HG03565 (cell line): ENCODE results near the gene SPO11.
"Not testable (repeated sequence)": the region's sequence is repeated elsewhere in the genome, so short reads cannot be mapped to it uniquely, and the experiment has no call there.

Source experiments
- ATAC-seq: cut with Tn5 transposase; IDR thresholded peaks from one replicate; pipeline ENCODE4 v1.9.1; 2021; ENCODE audit warnings: mild to moderate bottlenecking, moderate library complexity; ENCODE audit not compliant: unreplicated experiment

SPO11 gene

DNA sequence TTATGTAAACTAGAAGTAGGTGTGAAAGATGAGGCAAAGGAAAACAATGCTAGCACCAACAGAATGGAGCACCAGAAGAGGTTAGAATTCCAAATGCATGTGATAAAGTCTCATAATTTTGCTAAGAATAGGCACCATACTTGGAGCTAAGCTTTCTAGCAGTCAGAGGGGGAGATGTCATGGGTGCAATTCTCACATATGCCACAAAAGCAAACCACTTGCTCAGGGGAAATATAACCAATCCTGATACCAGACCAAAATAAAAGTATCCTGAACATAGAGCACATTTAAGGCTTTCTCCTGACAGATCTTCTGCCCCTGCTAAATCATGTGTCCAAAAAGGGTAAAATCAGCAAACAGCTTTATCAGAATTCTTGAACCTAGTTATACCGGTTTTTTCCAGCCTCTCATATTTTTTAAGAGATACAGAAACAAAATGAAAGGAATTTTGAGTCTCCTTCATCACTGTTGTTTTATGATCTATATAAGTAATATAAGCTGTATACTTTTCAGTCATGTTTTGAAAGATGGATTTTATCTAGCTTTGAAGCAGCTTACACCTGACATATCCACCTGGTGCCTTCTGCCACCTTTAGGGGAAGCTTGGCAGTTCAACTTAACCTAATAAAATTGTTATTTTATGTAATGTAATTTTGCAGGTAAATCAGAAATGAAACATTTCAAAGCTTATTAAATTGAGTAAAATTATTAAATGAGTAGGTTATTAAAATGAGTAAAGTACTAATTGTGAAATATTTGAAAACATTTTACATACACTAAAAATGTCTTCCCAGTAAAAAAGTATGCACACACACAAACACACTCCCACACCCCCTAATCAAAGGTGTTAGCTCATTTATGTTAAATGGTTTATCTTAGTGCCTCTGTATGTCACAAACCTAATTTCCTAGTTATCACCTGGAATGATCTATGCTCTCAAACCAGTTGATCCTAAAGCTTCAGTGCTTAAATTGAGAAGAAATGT lies 2.8 kb downstream of the SPO11 start:
- ATAC-seq, result no peak

GRCh38 chr20:57335392-57335791 lies 5.8 kb downstream of the SPO11 start:
- no peak for ATAC-seq

DNA sequence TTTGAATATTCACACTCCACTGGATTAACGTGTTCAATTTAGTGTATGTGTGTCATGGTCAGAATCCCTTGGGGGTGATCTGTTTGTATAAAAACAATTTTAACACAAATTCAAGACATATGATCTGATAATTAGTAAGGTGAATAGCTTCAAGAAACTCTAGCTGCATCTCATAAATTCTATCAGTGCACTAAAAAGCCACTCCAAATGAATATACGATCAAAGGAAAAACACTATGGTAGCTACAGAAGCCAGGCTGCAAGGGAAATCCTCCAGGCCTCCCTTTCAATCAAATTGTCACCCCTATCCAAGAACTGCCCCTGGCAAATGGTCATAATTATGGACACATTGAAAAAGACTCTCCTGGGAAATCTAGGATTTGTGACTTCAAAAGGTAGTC lies 12.1 kb downstream of the SPO11 start:
- ATAC-seq, result no peak

GRCh38 chr20:57342829-57343228 lies 13.2 kb downstream of the SPO11 start:
- ATAC-seq, result no peak

DNA sequence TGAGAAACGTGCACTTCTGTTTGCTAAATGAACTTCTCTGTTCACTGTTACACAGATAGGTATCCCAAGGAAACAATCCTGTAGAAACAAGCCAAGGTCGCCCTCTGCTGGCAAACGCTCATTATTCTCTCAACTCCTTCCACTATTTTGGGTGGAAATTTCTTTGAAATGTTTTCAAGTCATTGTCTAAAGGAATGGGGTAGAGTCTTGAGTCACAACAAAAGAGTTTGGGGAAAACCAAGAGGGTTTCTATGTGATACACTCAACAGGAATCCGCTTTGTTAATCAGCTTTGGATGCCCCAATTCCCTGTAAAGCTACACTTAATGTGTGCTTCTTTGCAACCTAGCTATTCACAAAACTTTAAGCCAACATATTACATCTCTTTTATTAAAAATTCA lies 16.9 kb downstream of the SPO11 start:
- no peak for ATAC-seq

DNA sequence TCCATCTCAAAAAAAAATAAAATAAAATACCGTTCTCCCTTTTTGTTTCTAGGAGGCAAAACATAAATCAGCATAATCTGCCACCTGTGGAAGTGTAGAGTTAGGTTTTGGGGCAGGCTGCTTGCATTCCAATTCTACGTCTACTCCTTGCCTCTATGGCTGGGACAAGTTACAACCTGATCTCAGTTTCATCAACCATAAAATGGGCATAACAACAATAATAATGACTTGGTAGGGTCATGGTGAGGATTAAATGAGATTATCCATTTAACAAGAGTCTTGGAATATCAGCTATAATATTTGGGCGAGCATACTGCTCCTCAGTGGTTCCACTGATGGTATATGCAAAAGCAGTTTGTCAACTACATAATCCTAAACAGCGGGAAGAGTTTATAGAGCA lies 17.8 kb downstream of the SPO11 start:
- no peak for ATAC-seq

DNA sequence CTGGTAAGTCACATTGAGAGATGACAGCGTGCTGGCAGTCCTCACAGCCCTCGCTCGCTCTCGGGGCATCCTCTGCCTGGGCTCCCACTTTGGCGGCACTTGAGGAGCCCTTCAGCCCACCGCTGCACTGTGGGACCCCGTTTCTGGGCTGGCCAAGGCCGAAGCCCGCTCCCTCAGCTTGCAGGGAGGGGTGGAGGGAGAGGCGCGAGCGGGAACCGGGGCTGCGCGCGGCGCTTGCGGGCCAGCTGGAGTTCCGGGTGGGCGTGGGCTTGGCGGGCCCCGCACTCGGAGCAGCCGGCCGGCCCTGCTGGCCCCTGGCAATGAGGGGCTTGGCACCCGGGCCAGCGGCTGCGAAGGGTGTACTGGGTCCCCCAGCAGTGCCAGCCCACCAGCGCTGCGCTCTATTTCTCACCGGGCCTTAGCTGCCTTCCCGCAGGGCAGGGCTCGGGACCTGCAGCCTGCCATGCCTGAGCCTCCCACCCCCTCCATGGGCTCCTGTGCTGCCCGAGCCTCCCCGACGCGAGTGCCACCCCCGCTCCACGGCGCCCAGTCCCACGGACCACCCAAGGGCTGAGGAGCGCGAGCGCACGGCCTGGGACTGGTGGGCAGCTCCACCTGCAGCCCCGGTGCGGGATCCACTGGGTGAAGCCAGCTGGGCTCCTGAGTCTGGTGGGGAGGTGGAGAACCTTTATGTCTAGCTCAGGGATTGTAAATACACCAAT lies 18.8 kb downstream of the SPO11 start:
- not testable (repeated sequence) for ATAC-seq

DNA sequence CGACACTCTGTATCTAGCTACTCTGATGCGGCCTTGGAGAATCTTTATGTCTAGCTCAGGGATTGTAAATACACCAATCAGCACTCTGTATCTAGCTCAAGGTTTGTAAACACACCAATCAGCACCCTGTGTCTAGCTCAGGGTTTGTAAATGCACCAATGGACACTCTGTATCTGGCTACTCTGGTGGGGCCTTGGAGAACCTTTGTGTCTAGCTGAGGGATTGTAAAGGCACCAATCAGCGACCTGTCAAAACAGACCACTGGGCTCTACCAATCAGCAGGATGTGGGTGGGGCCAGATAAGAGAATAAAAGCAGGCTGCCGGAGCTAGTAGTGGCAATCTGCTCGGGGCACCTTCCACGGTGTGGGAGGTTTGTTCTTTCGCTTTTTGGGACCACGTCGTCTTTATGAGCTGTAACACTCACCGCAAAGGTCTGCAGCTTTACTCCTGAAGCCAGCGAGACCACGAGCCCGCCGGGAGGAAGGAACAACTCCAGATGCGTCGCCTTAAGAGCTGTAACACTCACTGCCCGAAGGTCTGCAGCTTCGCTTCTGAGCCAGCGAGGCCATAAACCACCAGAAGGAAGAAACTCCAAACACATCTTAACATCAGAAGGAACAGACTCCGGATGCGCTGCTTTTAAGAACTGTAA lies 19.4 kb downstream of the SPO11 start:
- not testable (repeated sequence) for ATAC-seq

GRCh38 chr20:57350081-57350710 lies 20.6 kb downstream of the SPO11 start:
- ATAC-seq, result no peak

GRCh38 chr20:57350726-57351041 lies 21.1 kb downstream of the SPO11 start:
- ATAC-seq, result not testable (repeated sequence)

GRCh38 chr20:57351042-57351783 lies 21.6 kb downstream of the SPO11 start, which contains the start of gene RAE1:
RAE1 (plus strand) TSS chr20:57351255; CDS start chr20:57354039, 2,784 bp downstream.
- ATAC-seq, result peak; percentile 54

DNA sequence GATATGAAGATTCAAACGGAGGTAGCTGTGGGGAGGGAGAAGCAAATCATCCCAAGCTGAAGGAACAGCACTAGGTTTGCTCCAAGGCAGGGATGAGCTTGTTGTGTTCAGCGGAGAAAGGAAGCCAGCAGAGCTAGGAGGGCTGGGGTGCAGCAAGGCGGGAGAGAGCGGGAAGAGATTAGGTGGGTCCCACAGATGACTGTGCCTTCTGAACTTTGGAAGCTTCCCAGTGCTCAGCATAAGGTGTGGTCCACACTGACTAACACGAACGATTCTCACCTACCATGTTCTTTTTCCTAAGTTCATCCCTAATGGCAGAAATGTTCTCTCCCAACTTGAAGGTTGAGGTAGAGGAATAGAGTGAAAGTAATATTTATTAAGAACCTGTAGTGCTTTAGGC lies 22.7 kb downstream of the SPO11 start:
- ATAC-seq, result no peak

GRCh38 chr20:57353351-57353750 lies 23.7 kb downstream of the SPO11 start:
- ATAC-seq, result no peak

DNA sequence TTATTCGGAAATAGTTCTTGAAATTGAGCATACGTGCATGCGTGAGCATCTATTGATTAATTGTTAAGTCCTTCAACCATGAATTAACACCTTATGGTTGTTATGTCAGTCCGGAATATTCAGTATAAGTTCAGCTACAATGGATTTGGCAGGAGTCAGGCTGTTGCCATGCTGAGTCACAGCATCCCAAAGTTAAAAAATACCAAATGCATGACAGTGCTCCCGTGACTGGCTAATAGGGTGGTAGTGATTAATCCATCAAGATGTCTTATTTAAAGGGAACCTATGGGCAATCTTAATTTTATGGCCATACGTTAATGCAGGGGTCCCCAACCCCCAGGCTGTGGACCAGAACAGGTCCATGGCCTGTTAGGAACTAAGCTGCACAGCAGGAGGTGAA lies 31.9 kb downstream of the SPO11 start:
- ATAC-seq, result no peak

GRCh38 chr20:57364451-57364850 lies 34.8 kb downstream of the SPO11 start:
- ATAC-seq, result no peak

GRCh38 chr20:57369596-57369995 lies 40.0 kb downstream of the SPO11 start:
- no peak for ATAC-seq

DNA sequence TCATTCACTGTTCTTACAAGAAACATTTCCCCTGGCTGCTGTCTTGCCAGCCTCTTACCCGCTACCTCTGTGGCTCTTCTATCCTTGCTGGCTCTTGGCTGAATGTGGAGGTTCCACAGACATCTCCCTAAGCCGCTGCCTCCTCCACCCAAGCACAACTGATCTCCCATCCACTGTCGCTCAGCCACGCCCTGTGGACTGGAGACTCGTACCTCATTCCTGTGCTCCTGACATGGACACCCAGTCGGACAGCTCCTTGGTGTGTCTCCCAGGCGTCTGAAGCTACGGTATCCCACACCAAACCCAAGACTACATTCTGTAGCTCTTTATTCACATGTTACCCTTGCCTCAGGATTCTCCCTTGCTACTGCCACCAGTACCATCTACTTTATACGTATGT lies 40.7 kb downstream of the SPO11 start:
- no peak for ATAC-seq

- no peak for ATAC-seq
Observed at GRCh38 chr20:57371363-57371762, 41.8 kb downstream of the SPO11 start.

- ATAC-seq, result no peak
Observed at GRCh38 chr20:57372157-57372556, 42.6 kb downstream of the SPO11 start.

DNA sequence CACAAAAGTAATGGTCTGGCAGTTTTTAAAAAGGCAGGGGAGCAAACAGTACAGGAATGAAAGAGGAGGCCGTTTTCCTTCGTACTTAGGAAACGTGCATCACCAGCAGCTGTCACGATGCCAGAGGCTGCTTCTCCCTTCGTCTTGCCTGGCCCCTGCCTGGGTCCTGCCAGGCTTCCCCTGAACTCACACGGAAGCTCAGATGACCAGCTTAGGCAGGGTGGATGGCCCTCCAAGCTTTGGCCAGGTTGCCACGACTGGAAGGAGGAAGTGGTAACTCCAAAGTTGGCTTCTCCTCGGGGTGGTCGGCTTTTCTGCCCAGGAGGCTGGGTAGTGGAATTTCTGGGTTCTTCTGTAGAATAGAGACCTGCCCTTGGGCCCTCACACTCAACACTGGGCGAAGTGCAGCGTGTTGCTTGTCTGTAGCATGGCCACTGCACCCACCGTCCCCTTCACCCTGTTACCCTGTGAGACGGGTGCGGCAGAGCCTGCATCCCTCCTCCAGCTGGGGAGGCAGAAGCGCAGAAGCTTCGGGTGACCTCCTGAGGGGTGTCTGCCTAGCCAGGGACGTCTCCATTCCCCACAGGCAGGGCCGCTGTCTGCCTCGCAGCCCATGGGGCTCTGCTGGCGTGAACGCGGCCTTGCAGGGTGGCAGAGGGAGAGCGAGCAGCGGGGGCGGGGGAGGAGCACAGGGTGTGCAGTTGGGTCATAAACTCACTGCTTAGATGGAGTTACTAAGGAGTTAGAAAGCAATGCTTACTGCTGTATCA lies 43.2 kb downstream of the SPO11 start:
- ATAC-seq, result no peak
